ENCODE data around the gene TTYH3.

GRCh38 chr7:2702594-2702957 lies 70.8 kb downstream of the TTYH3 start:
- TF ChIP-seq ELF4 (CRISPR knock-in tag; IDR thresholded peaks at IDR 0.05; ENCODE audit: low read depth), result no peak
- no peak for TF ChIP-seq GABPB1 (CRISPR knock-in tag; IDR thresholded peaks at IDR 0.05)
- no peak for TF ChIP-seq CTCF (IDR thresholded peaks at IDR 0.05)
- no peak for TF ChIP-seq EMX1 (CRISPR knock-in tag; IDR thresholded peaks at IDR 0.05)
- no peak for TF ChIP-seq RORB (CRISPR knock-in tag; IDR thresholded peaks at IDR 0.05)
- no peak for TF ChIP-seq MAX (CRISPR knock-in tag; IDR thresholded peaks at IDR 0.05)
- TF ChIP-seq RELA (CRISPR knock-in tag; IDR thresholded peaks at IDR 0.05; ENCODE audit: borderline replicate concordance), result no peak
- no peak for TF ChIP-seq AFF4 (CRISPR knock-in tag; IDR thresholded peaks at IDR 0.05; ENCODE audit: borderline replicate concordance)
- TF ChIP-seq TCF7 (CRISPR knock-in tag; IDR thresholded peaks at IDR 0.05; ENCODE audit: low read depth), result no peak
- TF ChIP-seq JUN (CRISPR knock-in tag; IDR thresholded peaks at IDR 0.05), result no peak
- TF ChIP-seq E2F4 (CRISPR knock-in tag; IDR thresholded peaks at IDR 0.05; ENCODE audit: borderline replicate concordance, low read depth), result no peak
- no peak for TF ChIP-seq CREB1 (CRISPR knock-in tag; IDR thresholded peaks at IDR 0.05)
- no peak for TF ChIP-seq OVOL2 (CRISPR knock-in tag; IDR thresholded peaks at IDR 0.05; ENCODE audit: borderline replicate concordance)
